ENCODE results near the gene GRB7.
"Not testable (repeated sequence)": the region's sequence is repeated elsewhere in the genome, so short reads cannot be mapped to it uniquely, and the experiment has no call there.

The GRB7 gene

DNA sequence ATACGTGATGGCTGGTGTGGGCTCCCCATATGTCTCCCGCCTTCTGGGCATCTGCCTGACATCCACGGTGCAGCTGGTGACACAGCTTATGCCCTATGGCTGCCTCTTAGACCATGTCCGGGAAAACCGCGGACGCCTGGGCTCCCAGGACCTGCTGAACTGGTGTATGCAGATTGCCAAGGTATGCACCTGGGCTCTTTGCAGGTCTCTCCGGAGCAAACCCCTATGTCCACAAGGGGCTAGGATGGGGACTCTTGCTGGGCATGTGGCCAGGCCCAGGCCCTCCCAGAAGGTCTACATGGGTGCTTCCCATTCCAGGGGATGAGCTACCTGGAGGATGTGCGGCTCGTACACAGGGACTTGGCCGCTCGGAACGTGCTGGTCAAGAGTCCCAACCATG lies 13.0 kb upstream of the GRB7 start:
- Histone ChIP-seq H3K27ac (replicated peaks; ENCODE audit: low read length) (no peak overlapping the region), H3K23ac (ENCODE audit: low read depth, low read length, poor library complexity) (peak overlapping the region; percentile 2), H2AK5ac (ENCODE audit: low read depth, low read length) (no peak overlapping the region), H2BK120ac (ENCODE audit: low read depth, low read length) (no peak overlapping the region), H3K79me1 (ENCODE audit: low read depth, low read length) (peaks cover 1% of the 10 kb centered on the region), H3K14ac (ENCODE audit: low read length) (no peak overlapping the region), H2AFZ (ENCODE audit: low read length) (no peak overlapping the region), H3K4me3 (ENCODE audit: low read length in 2 of 2) (peak overlapping the region in 1 of 2 donors; percentile 20), H2BK5ac (ENCODE audit: low read length) (no peak overlapping the region), H4K8ac (ENCODE audit: low read depth, low read length) (no peak overlapping the region), H3K4me1 (ENCODE audit: control insufficient read depth in 2 of 2, insufficient read depth in 1 of 2, low read depth in 1 of 2, low read length in 2 of 2) (peaks cover 0 to 1% of the 10 kb centered on the region in 2 donors), H2BK12ac (ENCODE audit: low read length) (peak overlapping the region; percentile 54), H4K91ac (ENCODE audit: low read depth, low read length, poor library complexity) (no peak overlapping the region), H3K36me3 (replicated peaks in 1 of 2; ENCODE audit: control insufficient read depth in 2 of 2, insufficient read depth in 2 of 2, low read length in 2 of 2) (peaks cover 51 to 92% of the 10 kb centered on the region in 2 donors), H3K9ac (ENCODE audit: low read depth, low read length, poor library complexity) (no peak overlapping the region), H3K9me3 (replicated peaks in 1 of 2; ENCODE audit: control insufficient read depth in 2 of 2, insufficient read depth in 1 of 2, low read depth in 1 of 2, low read length in 2 of 2) (no peaks in the 10 kb centered on the region), H3K27me3 (ENCODE audit: control insufficient read depth in 3 of 3, insufficient read depth in 3 of 3, low read depth in 1 of 3, low read length in 3 of 3) (no peaks in the 10 kb centered on the region), H3K4ac (ENCODE audit: low read length) (no peak overlapping the region), H2BK15ac (ENCODE audit: low read length) (no peak overlapping the region), H3K4me2 (ENCODE audit: insufficient read depth, low read length, poor library complexity, severe bottlenecking) (no peak overlapping the region), H3K18ac (ENCODE audit: low read length) (no peak overlapping the region)
- no CpG with 5 or more reads among the region's 13 CpGs for WGBS, 2 donors (ENCODE audit: extremely low coverage in 2 of 2, insufficient read length in 2 of 2, insufficient replicate concordance in 1 of 2)
- no peak for DNase-seq (ENCODE audit: low spot score)

DNA sequence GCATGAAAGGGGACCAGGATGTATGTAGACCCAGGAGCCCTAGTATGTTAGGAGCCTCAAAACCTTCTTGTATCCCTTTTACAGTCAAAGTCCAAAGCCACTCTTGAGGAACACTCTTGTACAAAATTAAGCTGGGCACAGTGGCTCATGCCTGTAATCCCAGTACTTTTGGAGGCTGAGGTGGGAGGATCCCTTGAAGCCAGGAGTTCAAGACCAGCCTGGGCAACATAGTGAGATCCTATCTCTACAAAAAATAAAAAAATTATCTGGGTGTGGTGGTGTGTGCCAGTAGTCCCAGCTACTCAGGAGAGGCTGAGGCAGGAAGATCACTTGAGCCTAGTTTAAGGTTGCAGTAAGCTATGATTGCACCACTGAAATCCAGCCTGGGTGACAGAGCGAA lies 11.8 kb upstream of the GRB7 start:
- not testable (repeated sequence) for H3K23ac ChIP-seq (ENCODE audit: low read depth, low read length, poor library complexity); H4K91ac ChIP-seq (ENCODE audit: low read depth, low read length, poor library complexity); H3K79me1 ChIP-seq (ENCODE audit: low read depth, low read length); H3K4me1 ChIP-seq (ENCODE audit: control insufficient read depth in 2 of 2, insufficient read depth in 1 of 2, low read depth in 1 of 2, low read length in 2 of 2); H3K9ac ChIP-seq (ENCODE audit: low read depth, low read length, poor library complexity); H3K4me3 ChIP-seq (ENCODE audit: low read length in 2 of 2); H3K9me3 ChIP-seq (replicated peaks in 1 of 2; ENCODE audit: control insufficient read depth in 2 of 2, insufficient read depth in 1 of 2, low read depth in 1 of 2, low read length in 2 of 2); H2BK12ac ChIP-seq (ENCODE audit: low read length); H4K8ac ChIP-seq (ENCODE audit: low read depth, low read length); H3K27ac ChIP-seq (replicated peaks; ENCODE audit: low read length); H2BK120ac ChIP-seq (ENCODE audit: low read depth, low read length); H3K14ac ChIP-seq (ENCODE audit: low read length); H2AFZ ChIP-seq (ENCODE audit: low read length); H3K4ac ChIP-seq (ENCODE audit: low read length); DNase-seq (ENCODE audit: low spot score); H3K18ac ChIP-seq (ENCODE audit: low read length); H3K4me2 ChIP-seq (ENCODE audit: insufficient read depth, low read length, poor library complexity, severe bottlenecking); H3K27me3 ChIP-seq (ENCODE audit: control insufficient read depth in 3 of 3, insufficient read depth in 3 of 3, low read depth in 1 of 3, low read length in 3 of 3); H2BK15ac ChIP-seq (ENCODE audit: low read length); H2AK5ac ChIP-seq (ENCODE audit: low read depth, low read length)
- peaks cover 42 to 81% of the 10 kb centered on the region in 2 donors for H3K36me3 ChIP-seq (replicated peaks in 1 of 2; ENCODE audit: control insufficient read depth in 2 of 2, insufficient read depth in 2 of 2, low read length in 2 of 2)
- H2BK5ac ChIP-seq (ENCODE audit: low read length): peak overlapping the region; percentile 10
- no CpG with 5 or more reads among the region's 1 CpG for WGBS, 2 donors (ENCODE audit: extremely low coverage in 2 of 2, insufficient read length in 2 of 2, insufficient replicate concordance in 1 of 2)

DNA sequence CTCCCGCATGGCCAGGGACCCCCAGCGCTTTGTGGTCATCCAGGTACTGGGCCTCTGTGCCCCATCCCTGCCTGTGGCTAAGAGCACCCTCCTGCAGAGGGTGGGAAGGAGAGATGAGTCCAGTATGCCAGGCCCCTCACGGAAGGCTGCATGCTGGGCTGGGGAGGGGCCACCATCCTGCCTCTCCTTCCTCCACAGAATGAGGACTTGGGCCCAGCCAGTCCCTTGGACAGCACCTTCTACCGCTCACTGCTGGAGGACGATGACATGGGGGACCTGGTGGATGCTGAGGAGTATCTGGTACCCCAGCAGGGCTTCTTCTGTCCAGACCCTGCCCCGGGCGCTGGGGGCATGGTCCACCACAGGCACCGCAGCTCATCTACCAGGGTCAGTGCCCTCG lies 11.1 kb upstream of the GRB7 start:
- no CpG with 5 or more reads among the region's 9 CpGs for WGBS, 2 donors (ENCODE audit: extremely low coverage in 2 of 2, insufficient read length in 2 of 2, insufficient replicate concordance in 1 of 2)
- Histone ChIP-seq H3K14ac (ENCODE audit: low read length) (no peak overlapping the region), H2BK15ac (ENCODE audit: low read length) (no peak overlapping the region), H3K23ac (ENCODE audit: low read depth, low read length, poor library complexity) (no peak overlapping the region), H4K91ac (ENCODE audit: low read depth, low read length, poor library complexity) (no peak overlapping the region), H4K8ac (ENCODE audit: low read depth, low read length) (no peak overlapping the region), H2BK12ac (ENCODE audit: low read length) (no peak overlapping the region), H3K27me3 (ENCODE audit: control insufficient read depth in 3 of 3, insufficient read depth in 3 of 3, low read depth in 1 of 3, low read length in 3 of 3) (no peaks in the 10 kb centered on the region), H2AFZ (ENCODE audit: low read length) (no peak overlapping the region), H3K9me3 (replicated peaks in 1 of 2; ENCODE audit: control insufficient read depth in 2 of 2, insufficient read depth in 1 of 2, low read depth in 1 of 2, low read length in 2 of 2) (no peaks in the 10 kb centered on the region), H3K4me3 (ENCODE audit: low read length in 2 of 2) (no peak overlapping the region), H3K36me3 (replicated peaks in 1 of 2; ENCODE audit: control insufficient read depth in 2 of 2, insufficient read depth in 2 of 2, low read length in 2 of 2) (peaks cover 40 to 74% of the 10 kb centered on the region in 2 donors), H2BK120ac (ENCODE audit: low read depth, low read length) (no peak overlapping the region), H3K9ac (ENCODE audit: low read depth, low read length, poor library complexity) (peak overlapping the region; percentile 67), H3K4me2 (ENCODE audit: insufficient read depth, low read length, poor library complexity, severe bottlenecking) (no peak overlapping the region), H3K4me1 (ENCODE audit: control insufficient read depth in 2 of 2, insufficient read depth in 1 of 2, low read depth in 1 of 2, low read length in 2 of 2) (peaks cover 0 to 3% of the 10 kb centered on the region in 2 donors), H3K79me1 (ENCODE audit: low read depth, low read length) (peaks cover 1% of the 10 kb centered on the region), H3K4ac (ENCODE audit: low read length) (no peak overlapping the region), H3K18ac (ENCODE audit: low read length) (no peak overlapping the region), H2AK5ac (ENCODE audit: low read depth, low read length) (no peak overlapping the region), H2BK5ac (ENCODE audit: low read length) (peak overlapping the region; percentile 87), H3K27ac (replicated peaks; ENCODE audit: low read length) (no peak overlapping the region)
- DNase-seq (ENCODE audit: low spot score): no peak

DNA sequence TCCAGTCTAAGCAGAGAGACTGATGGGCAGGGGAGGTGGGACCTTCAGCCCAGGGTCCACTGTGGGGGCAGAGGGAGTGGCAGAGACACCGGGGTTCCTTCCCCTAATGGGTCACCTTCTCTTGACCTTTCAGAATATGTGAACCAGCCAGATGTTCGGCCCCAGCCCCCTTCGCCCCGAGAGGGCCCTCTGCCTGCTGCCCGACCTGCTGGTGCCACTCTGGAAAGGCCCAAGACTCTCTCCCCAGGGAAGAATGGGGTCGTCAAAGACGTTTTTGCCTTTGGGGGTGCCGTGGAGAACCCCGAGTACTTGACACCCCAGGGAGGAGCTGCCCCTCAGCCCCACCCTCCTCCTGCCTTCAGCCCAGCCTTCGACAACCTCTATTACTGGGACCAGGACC lies 10.2 kb upstream of the GRB7 start:
- WGBS, 2 donors (ENCODE audit: extremely low coverage in 2 of 2, insufficient read length in 2 of 2, insufficient replicate concordance in 1 of 2): no CpG with 5 or more reads among the region's 10 CpGs
- Histone ChIP-seq H2AFZ (ENCODE audit: low read length) (no peak overlapping the region), H3K36me3 (replicated peaks in 1 of 2; ENCODE audit: control insufficient read depth in 2 of 2, insufficient read depth in 2 of 2, low read length in 2 of 2) (peaks cover 40 to 65% of the 10 kb centered on the region in 2 donors)

More for the DNA sequence above, 10.2 kb upstream of the GRB7 start:
- H4K8ac ChIP-seq (ENCODE audit: low read depth, low read length): no peak overlapping the region
- no peak overlapping the region for H3K18ac ChIP-seq (ENCODE audit: low read length)
- no peaks in the 10 kb centered on the region for H3K27me3 ChIP-seq (ENCODE audit: control insufficient read depth in 3 of 3, insufficient read depth in 3 of 3, low read depth in 1 of 3, low read length in 3 of 3)
- no peak overlapping the region for H2BK120ac ChIP-seq (ENCODE audit: low read depth, low read length)
- H3K4me3 ChIP-seq (ENCODE audit: low read length in 2 of 2): no peak overlapping the region
- no peak overlapping the region for H3K14ac ChIP-seq (ENCODE audit: low read length)
- H2AK5ac ChIP-seq (ENCODE audit: low read depth, low read length): no peak overlapping the region
- no peaks in the 10 kb centered on the region for H3K9me3 ChIP-seq (replicated peaks in 1 of 2; ENCODE audit: control insufficient read depth in 2 of 2, insufficient read depth in 1 of 2, low read depth in 1 of 2, low read length in 2 of 2)
- H3K4ac ChIP-seq (ENCODE audit: low read length): no peak overlapping the region
- H3K4me1 ChIP-seq (ENCODE audit: control insufficient read depth in 2 of 2, insufficient read depth in 1 of 2, low read depth in 1 of 2, low read length in 2 of 2): peaks cover 0 to 3% of the 10 kb centered on the region in 2 donors
- peaks cover 1% of the 10 kb centered on the region for H3K79me1 ChIP-seq (ENCODE audit: low read depth, low read length)
- H4K91ac ChIP-seq (ENCODE audit: low read depth, low read length, poor library complexity): no peak overlapping the region
- no peak overlapping the region for H2BK15ac ChIP-seq (ENCODE audit: low read length)
- DNase-seq (ENCODE audit: low spot score): no peak
- no peak overlapping the region for H2BK12ac ChIP-seq (ENCODE audit: low read length)
- H3K9ac ChIP-seq (ENCODE audit: low read depth, low read length, poor library complexity): no peak overlapping the region
- H3K23ac ChIP-seq (ENCODE audit: low read depth, low read length, poor library complexity): no peak overlapping the region
- H2BK5ac ChIP-seq (ENCODE audit: low read length): no peak overlapping the region
- no peak overlapping the region for H3K4me2 ChIP-seq (ENCODE audit: insufficient read depth, low read length, poor library complexity, severe bottlenecking)
- no peak overlapping the region for H3K27ac ChIP-seq (replicated peaks; ENCODE audit: low read length)
